ENCODE data around the gene KCNK7. TPM values are rescaled to one million over a fixed set of nuclear protein-coding genes. Genes with fewer than 3 reads are reported as not detected.

KCNK7 gene
- total RNA-seq, 2 donors from 2014 or later, result 2.3 to 2.8 TPM

- Mint-ChIP-seq H3K36me3 (no peaks in the 10 kb centered on the region), H3K27me3 (no peaks in the 10 kb centered on the region), H3K4me1 (ENCODE audit: low read depth in 2 of 2) (peaks cover 3 to 22% of the 10 kb centered on the region in 2 donors), H3K9me3 (no peaks in the 10 kb centered on the region), H3K4me3 (no peak overlapping the region), H3K27ac (no peak overlapping the region)
- ATAC-seq (no peak), DNase-seq (ENCODE audit: low spot score) (no peak)
Observed at GRCh38 chr11:65622011-65622410, 26.4 kb upstream of the KCNK7 start.

GRCh38 chr11:65621460-65621859, 25.9 kb upstream of the KCNK7 start:
- Mint-ChIP-seq H3K4me3 (no peak overlapping the region), H3K27me3 (no peaks in the 10 kb centered on the region), H3K9me3 (no peaks in the 10 kb centered on the region), H3K27ac (no peak overlapping the region), H3K36me3 (peaks cover 4% of the 10 kb centered on the region), H3K4me1 (ENCODE audit: low read depth in 2 of 2) (peaks cover 9 to 27% of the 10 kb centered on the region in 2 donors)
- DNase-seq (ENCODE audit: low spot score), result no peak
- no peak for ATAC-seq

- DNase-seq (ENCODE audit: low spot score), result no peak
- ATAC-seq, result no peak
- Mint-ChIP-seq H3K27ac (no peak overlapping the region), H3K9me3 (no peaks in the 10 kb centered on the region), H3K4me1 (ENCODE audit: low read depth in 2 of 2) (peaks cover 13 to 25% of the 10 kb centered on the region in 2 donors), H3K27me3 (no peaks in the 10 kb centered on the region), H3K4me3 (no peak overlapping the region), H3K36me3 (peaks cover 6% of the 10 kb centered on the region)
Observed at GRCh38 chr11:65620666-65621065, 25.1 kb upstream of the KCNK7 start.

GRCh38 chr11:65619281-65619928, 23.8 kb upstream of the KCNK7 start:
- DNase-seq (ENCODE audit: low spot score) (no peak), ATAC-seq (no peak)
- Mint-ChIP-seq H3K36me3 (peaks cover 6% of the 10 kb centered on the region), H3K9me3 (no peaks in the 10 kb centered on the region), H3K27me3 (no peaks in the 10 kb centered on the region), H3K4me1 (ENCODE audit: low read depth in 2 of 2) (peaks cover 13 to 21% of the 10 kb centered on the region in 2 donors), H3K27ac (no peak overlapping the region), H3K4me3 (no peak overlapping the region)

GRCh38 chr11:65618763-65619162, 23.2 kb upstream of the KCNK7 start:
- DNase-seq (ENCODE audit: low spot score) (no peak), ATAC-seq (no peak)
- no peaks in the 10 kb centered on the region for H3K27me3 Mint-ChIP-seq
- no peaks in the 10 kb centered on the region for H3K9me3 Mint-ChIP-seq
- H3K36me3 Mint-ChIP-seq, result peaks cover 6% of the 10 kb centered on the region
- H3K27ac Mint-ChIP-seq, result no peak overlapping the region
- H3K4me1 Mint-ChIP-seq (ENCODE audit: low read depth in 2 of 2), result peaks cover 13 to 25% of the 10 kb centered on the region in 2 donors
- no peak overlapping the region for H3K4me3 Mint-ChIP-seq

- no peaks in the 10 kb centered on the region for H3K9me3 Mint-ChIP-seq
- peaks cover 13 to 27% of the 10 kb centered on the region in 2 donors for H3K4me1 Mint-ChIP-seq (ENCODE audit: low read depth in 2 of 2)
- no peak overlapping the region for H3K4me3 Mint-ChIP-seq
- DNase-seq (ENCODE audit: low spot score), result no peak
- H3K36me3 Mint-ChIP-seq, result peaks cover 6% of the 10 kb centered on the region
- H3K27ac Mint-ChIP-seq, result no peak overlapping the region
- ATAC-seq, result no peak
- H3K27me3 Mint-ChIP-seq, result no peaks in the 10 kb centered on the region
Observed at GRCh38 chr11:65617990-65618751, 22.6 kb upstream of the KCNK7 start.

- no peaks in the 10 kb centered on the region for H3K9me3 Mint-ChIP-seq
- no peak for ATAC-seq
- peak overlapping the region; percentile 75 to 84 for H3K27ac Mint-ChIP-seq
- H3K4me1 Mint-ChIP-seq (ENCODE audit: low read depth in 2 of 2), result peaks cover 16 to 31% of the 10 kb centered on the region in 2 donors
- peak overlapping the region; percentile 98 for H3K4me3 Mint-ChIP-seq
- H3K36me3 Mint-ChIP-seq, result peaks cover 8% of the 10 kb centered on the region
- no peak for DNase-seq (ENCODE audit: low spot score)
- no peaks in the 10 kb centered on the region for H3K27me3 Mint-ChIP-seq
Observed at GRCh38 chr11:65617136-65617850, 21.7 kb upstream of the KCNK7 start.

GRCh38 chr11:65616575-65617001, 21.0 kb upstream of the KCNK7 start:
- Mint-ChIP-seq H3K27me3 (no peaks in the 10 kb centered on the region), H3K4me3 (peak overlapping the region; percentile 98), H3K4me1 (ENCODE audit: low read depth in 2 of 2) (peaks cover 22 to 33% of the 10 kb centered on the region in 2 donors), H3K36me3 (peaks cover 10% of the 10 kb centered on the region), H3K27ac (peak overlapping the region; percentile 75 to 84), H3K9me3 (no peaks in the 10 kb centered on the region)
- ATAC-seq, result no peak
- DNase-seq (ENCODE audit: low spot score), result no peak

- Mint-ChIP-seq H3K27me3 (no peaks in the 10 kb centered on the region), H3K36me3 (peaks cover 10% of the 10 kb centered on the region), H3K27ac (peak overlapping the region; percentile 75 to 92), H3K9me3 (no peaks in the 10 kb centered on the region), H3K4me1 (ENCODE audit: low read depth in 2 of 2) (peaks cover 22 to 31% of the 10 kb centered on the region in 2 donors), H3K4me3 (peak overlapping the region; percentile 98)
- DNase-seq (ENCODE audit: low spot score) (peak; percentile 81), ATAC-seq (peak; percentile 15 to 17)
Observed at GRCh38 chr11:65615950-65616574, 20.5 kb upstream of the KCNK7 start.

GRCh38 chr11:65615229-65615949, 19.8 kb upstream of the KCNK7 start, which contains the start of gene PCNX3:
Gene PCNX3, plus strand, starts transcription at chr11:65615776. Its CDS starts 536 bp downstream, at chr11:65616312.
- peak; percentile 92 to 94 for ATAC-seq
- Mint-ChIP-seq H3K27ac (peak within 1 kb of the TSS; percentile 75 to 92), H3K4me3 (peak within 1 kb of the TSS; percentile 98), H3K36me3 (peaks cover 10% of the 10 kb centered on the region), H3K9me3 (no peaks in the 10 kb centered on the region), H3K4me1 (ENCODE audit: low read depth in 2 of 2) (peaks cover 27 to 35% of the 10 kb centered on the region in 2 donors), H3K27me3 (no peaks in the 10 kb centered on the region)
- peak; percentile 100 for DNase-seq (ENCODE audit: low spot score)

- H3K4me1 Mint-ChIP-seq (ENCODE audit: low read depth in 2 of 2), result peaks cover 39 to 44% of the 10 kb centered on the region in 2 donors
Observed at GRCh38 chr11:65613091-65613928, 17.7 kb upstream of the KCNK7 start.

GRCh38 chr11:65612691-65613090, 17.1 kb upstream of the KCNK7 start:
- DNase-seq (ENCODE audit: low spot score) (no peak), ATAC-seq (no peak)
- H3K4me1 Mint-ChIP-seq (ENCODE audit: low read depth in 2 of 2), result peaks cover 39 to 44% of the 10 kb centered on the region in 2 donors
- H3K36me3 Mint-ChIP-seq, result peaks cover 10% of the 10 kb centered on the region
- peak overlapping the region; percentile 91 for H3K4me3 Mint-ChIP-seq
- H3K9me3 Mint-ChIP-seq, result no peaks in the 10 kb centered on the region
- H3K27me3 Mint-ChIP-seq, result no peaks in the 10 kb centered on the region
- peak overlapping the region; percentile 87 to 93 for H3K27ac Mint-ChIP-seq

More at GRCh38 chr11:65613091-65613928, 17.7 kb upstream of the KCNK7 start:
- no peak for DNase-seq (ENCODE audit: low spot score)
- Mint-ChIP-seq H3K9me3 (no peaks in the 10 kb centered on the region), H3K27me3 (no peaks in the 10 kb centered on the region), H3K36me3 (peaks cover 10% of the 10 kb centered on the region), H3K4me3 (peak overlapping the region; percentile 91), H3K27ac (peak overlapping the region; percentile 75 to 92)
- ATAC-seq, result no peak
